Pancreas (tissue), 10 donors: ENCODE data around the gene LSMEM2. TPM values are rescaled to one million over a fixed set of nuclear protein-coding genes. Genes with fewer than 3 reads are reported as not detected.

Experiments
- ATAC-seq, 4 donors: fragments of 200-7000 bp; cut with Tn5 transposase; one replicate each; pipeline versions ENCODE4 v1.8.0 to v1.9.1; 2020; ENCODE audit warnings: mild to moderate bottlenecking in 4 of 4, moderate library complexity in 4 of 4
- DNase-seq, 6 donors: peaks; one replicate each; pipeline ENCODE4 v3.0.0-alpha.2; 2020
- FAIRE-seq: peaks from 2 replicates; lab custom pipeline; 2012; peaks lifted over from hg19 to GRCh38; lab: Jason Lieb, UNC
- H3K27ac ChIP-seq, 4 donors: fragments of 200-600 bp; sonication (generic); 1 replicate in 3 of 4; 2 replicates in 1 of 4; pipeline versions ENCODE4 v1.5.0 to v1.8.0; 2020
- H3K27me3 ChIP-seq, 4 donors: fragments of 200-600 bp; one replicate each; pipeline ENCODE4 v1.8.0; 2021
- H3K36me3 ChIP-seq, 3 donors: fragments of 200-600 bp; sonication (generic) in 1 of 3; one replicate each; pipeline versions ENCODE4 v1.5.0 to v1.8.0; 2020 to 2021
- H3K4me1 ChIP-seq, 3 donors: fragments of 200-600 bp; one replicate each; pipeline ENCODE4 v1.8.0; 2021
- H3K4me3 ChIP-seq, 4 donors: fragments of 200-600 bp; sonication (generic) in 2 of 4; one replicate each; pipeline versions ENCODE4 v1.5.0 to v1.8.0; 2020 to 2021
- H3K9me3 ChIP-seq, 4 donors: fragments of 200-600 bp; one replicate each; pipeline ENCODE4 v1.8.0; 2021
- WGBS, 2 donors: extraction: QIAGEN DNeasy Blood & Tissue Kit; methylation state at CpG; one replicate each; pipeline ENCODE4 v1.1.7; 2013; 5-methylcytosine and 5-hydroxymethylcytosine counted together
- intact Hi-C, 3 donors: fragments of 100-400 bp; cut with DNase I; formaldehyde crosslinking; loops; one replicate each; pipeline versions ENCODE4 v1.11.1 to v1.14.2; 2022
- polyA plus RNA-seq, 2 donors: library from polyadenylated mRNA; stranded (reverse); fragments of 200-250 nt; gene quantifications; one replicate each; pipeline ENCODE4 v1.2.3, GENCODE V29; 2013
- total RNA-seq, 6 donors: library from RNA; stranded (reverse); fragmentation: NEBNext Ultra II Directional in 4 of 6; extraction: Animal tissue kit (Norgen Biotek cat#: 25700) in 4 of 6; gene quantifications; one replicate each; pipeline versions ENCODE4 v1.2.1 to v1.2.4, GENCODE V29; 2021 to 2023
- TF ChIP-seq, protein P1 (sequence below), 4 donors: fragments of 200-600 bp; sonication (generic) in 3 of 4; IDR thresholded peaks; one replicate each; pipeline versions ENCODE4 v1.5.0 to v1.8.0; 2021; ENCODE audit warnings: antibody characterized with exemption in 4 of 4
- donor health status: healthy with polysubstance abuse.
- donor health status: DM: no; HTN: no; CAD: no; lungs with moderate emphysema.
- donor health status: DM: no; HTN: no; CAD: no.
- donor health status: control.
- donor health status: control.
- donor health status: Bipolar disorder and iron deficiency.
- donor health status: DM: yes; HTN: yes; CAD: no.
- donor health status: DM: no; HTN: no; CAD: no.
- donor health status: DM: no; HTN: no; CAD: no.
- donor health status: DM: yes; HTN: yes; CAD: no.

The LSMEM2 gene
- total and polyA plus RNA-seq, 8 donors, result 0.12 to 2.1 (median 0.15) TPM; not detected in 5

DNA sequence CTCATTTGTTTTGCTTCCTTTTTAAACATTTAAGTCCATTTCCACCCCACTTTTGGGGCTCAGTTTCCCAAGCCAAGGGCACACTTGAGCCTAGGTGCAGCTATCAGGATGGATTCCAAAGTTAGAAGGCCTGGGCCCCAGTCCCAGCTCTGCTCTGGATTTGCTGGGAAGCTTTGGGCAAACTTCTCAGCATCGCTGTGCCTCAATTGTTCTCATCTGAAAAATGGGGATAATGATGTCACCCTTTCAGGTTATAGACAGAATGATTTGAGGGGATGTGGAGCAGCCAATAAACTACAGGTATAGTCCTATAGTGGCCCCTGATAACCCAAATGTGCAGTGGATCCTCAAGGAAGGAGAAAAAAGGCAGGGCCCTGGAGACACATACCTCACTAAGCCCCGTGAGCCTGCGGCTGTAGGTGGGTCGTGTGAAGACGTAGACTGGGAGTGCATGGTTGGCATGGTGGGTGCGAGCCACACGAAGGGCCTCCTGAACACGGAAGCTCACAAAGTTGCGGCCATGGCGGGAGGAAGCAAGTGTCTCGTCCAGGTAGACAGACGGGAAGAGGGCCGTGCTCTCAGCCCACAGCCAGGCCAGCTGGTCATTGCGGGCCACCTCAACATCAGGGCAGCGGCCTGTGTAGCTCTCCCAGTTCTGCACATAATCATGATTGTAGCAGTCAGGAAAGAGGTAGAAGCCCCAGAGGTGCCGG, 40.5 kb downstream of the LSMEM2 start:
- H3K27me3 ChIP-seq, result no peaks in the 10 kb centered on the region
- WGBS, 2 donors, result 89 to 91% methylated on average over 16 of the region's 16 CpGs
- H3K27ac ChIP-seq, result no peak overlapping the region
- TF ChIP-seq, protein P1, sequence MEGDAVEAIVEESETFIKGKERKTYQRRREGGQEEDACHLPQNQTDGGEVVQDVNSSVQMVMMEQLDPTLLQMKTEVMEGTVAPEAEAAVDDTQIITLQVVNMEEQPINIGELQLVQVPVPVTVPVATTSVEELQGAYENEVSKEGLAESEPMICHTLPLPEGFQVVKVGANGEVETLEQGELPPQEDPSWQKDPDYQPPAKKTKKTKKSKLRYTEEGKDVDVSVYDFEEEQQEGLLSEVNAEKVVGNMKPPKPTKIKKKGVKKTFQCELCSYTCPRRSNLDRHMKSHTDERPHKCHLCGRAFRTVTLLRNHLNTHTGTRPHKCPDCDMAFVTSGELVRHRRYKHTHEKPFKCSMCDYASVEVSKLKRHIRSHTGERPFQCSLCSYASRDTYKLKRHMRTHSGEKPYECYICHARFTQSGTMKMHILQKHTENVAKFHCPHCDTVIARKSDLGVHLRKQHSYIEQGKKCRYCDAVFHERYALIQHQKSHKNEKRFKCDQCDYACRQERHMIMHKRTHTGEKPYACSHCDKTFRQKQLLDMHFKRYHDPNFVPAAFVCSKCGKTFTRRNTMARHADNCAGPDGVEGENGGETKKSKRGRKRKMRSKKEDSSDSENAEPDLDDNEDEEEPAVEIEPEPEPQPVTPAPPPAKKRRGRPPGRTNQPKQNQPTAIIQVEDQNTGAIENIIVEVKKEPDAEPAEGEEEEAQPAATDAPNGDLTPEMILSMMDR (IDR thresholded peaks at IDR 0.05), result no peak
- ATAC-seq, result no peak
- FAIRE-seq, result no peak
- H3K4me3 ChIP-seq, result no peak overlapping the region
- H3K4me1 ChIP-seq, result peaks cover 5 to 22% (median 21%) of the 10 kb centered on the region in 3 donors
- intact Hi-C loops, result no loop called here
- DNase-seq, result peak in 2 of 6 donors; percentile 35 to 61
- no peaks in the 10 kb centered on the region for H3K36me3 ChIP-seq
- H3K9me3 ChIP-seq, result no peaks in the 10 kb centered on the region

DNA sequence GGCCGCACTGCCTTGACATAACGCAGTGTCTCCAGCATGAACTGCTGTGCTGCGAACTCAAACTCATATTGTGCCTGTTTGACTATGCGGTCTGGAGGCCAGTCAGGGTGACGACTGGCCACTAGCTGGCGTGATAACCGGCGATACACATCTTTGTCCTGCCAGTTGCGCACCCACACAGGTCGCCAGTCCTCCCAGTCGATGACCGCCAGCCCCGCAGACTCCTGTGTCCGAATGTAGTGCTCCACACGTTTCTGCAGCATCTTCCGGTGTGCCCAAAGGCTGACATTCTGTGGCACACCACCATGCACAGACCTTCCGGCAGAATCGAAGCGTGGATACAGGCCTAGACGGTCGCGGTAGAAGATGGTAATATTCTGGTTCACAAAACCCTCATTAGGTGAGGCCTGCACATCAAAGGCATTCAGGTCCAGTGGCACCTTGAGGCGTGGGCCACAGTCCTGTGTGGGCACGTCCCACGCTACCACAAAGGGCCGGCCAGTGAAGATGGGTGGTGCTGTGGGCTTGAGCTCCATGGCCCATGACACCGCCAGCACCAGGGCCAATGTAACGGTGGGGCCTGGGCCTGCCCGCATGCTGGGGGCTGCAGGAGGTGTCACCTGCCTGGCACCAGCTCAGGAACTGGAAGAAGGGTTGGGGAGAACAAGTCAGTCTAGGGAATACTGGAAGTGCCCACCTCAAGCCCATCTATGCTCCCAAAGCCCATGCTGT, 41.2 kb downstream of the LSMEM2 start:
- ATAC-seq, result no peak
- FAIRE-seq, result no peak

DNA sequence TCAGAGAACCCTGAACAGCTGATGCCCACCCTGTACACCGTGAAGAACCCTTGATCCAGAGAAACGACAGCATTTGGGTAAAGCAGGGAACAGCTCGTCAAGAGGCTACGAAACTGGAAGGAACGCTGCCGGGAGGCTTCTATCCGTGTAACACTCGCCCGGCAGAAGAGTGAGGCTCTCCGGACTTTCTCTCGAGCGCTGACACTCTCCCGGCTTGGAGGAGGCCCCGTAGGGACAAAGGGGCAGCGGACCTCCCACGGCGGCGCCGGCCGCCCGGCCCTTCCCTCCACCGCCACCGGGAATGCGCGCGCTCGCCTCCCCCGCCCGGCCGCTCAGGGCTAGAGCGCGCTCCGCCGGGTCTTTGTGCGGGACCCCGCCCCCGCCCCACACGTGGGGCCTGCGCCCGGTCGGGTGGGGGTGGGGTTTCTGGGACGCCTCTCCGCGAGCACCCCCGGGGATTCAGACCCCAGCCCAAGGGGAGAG, 42.0 kb downstream of the LSMEM2 start:
- ATAC-seq, result peak; percentile 76 to 80 (median 78)
- Histone ChIP-seq H3K36me3 (peaks cover 0 to 7% (median 0%) of the 10 kb centered on the region in 3 donors), H3K27me3 (no peaks in the 10 kb centered on the region), H3K27ac (peak overlapping the region; percentile 88 to 98 (median 96)), H3K4me1 (peaks cover 5 to 22% (median 21%) of the 10 kb centered on the region in 3 donors), H3K9me3 (no peaks in the 10 kb centered on the region), H3K4me3 (peak overlapping the region; percentile 51 to 94 (median 81))
- DNase-seq, result peak; percentile 73 to 89 (median 82)
- FAIRE-seq, result no peak
- 0 to 1% methylated on average over 39 to 45 of the region's 45 CpGs for WGBS, 2 donors
- intact Hi-C loops, result loop anchor here in 1 of 3 donors (10.0 kb wide), 1 partner anchor 66 kb away; no protein-coding TSS in a partner anchor
- TF ChIP-seq, protein P1 (IDR thresholded peaks at IDR 0.05), result no peak

More for the DNA sequence above, 41.2 kb downstream of the LSMEM2 start:
- peak in 3 of 6 donors; percentile 31 to 71 (median 55) for DNase-seq
- intact Hi-C loops, result loop anchor here in 1 of 3 donors (10.0 kb wide), 1 partner anchor 65 kb away; no protein-coding TSS in a partner anchor
- H3K9me3 ChIP-seq, result no peaks in the 10 kb centered on the region
- TF ChIP-seq, protein P1 (IDR thresholded peaks at IDR 0.05), result no peak
- peak overlapping the region; percentile 88 to 98 (median 96) for H3K27ac ChIP-seq
- H3K36me3 ChIP-seq, result no peaks in the 10 kb centered on the region
- no peaks in the 10 kb centered on the region for H3K27me3 ChIP-seq
- peak overlapping the region in 3 of 4 donors; percentile 79 to 94 (median 83) for H3K4me3 ChIP-seq
- peaks cover 5 to 22% (median 21%) of the 10 kb centered on the region in 3 donors for H3K4me1 ChIP-seq
- WGBS, 2 donors, result 78 to 83% methylated on average over 29 of the region's 29 CpGs

DNA sequence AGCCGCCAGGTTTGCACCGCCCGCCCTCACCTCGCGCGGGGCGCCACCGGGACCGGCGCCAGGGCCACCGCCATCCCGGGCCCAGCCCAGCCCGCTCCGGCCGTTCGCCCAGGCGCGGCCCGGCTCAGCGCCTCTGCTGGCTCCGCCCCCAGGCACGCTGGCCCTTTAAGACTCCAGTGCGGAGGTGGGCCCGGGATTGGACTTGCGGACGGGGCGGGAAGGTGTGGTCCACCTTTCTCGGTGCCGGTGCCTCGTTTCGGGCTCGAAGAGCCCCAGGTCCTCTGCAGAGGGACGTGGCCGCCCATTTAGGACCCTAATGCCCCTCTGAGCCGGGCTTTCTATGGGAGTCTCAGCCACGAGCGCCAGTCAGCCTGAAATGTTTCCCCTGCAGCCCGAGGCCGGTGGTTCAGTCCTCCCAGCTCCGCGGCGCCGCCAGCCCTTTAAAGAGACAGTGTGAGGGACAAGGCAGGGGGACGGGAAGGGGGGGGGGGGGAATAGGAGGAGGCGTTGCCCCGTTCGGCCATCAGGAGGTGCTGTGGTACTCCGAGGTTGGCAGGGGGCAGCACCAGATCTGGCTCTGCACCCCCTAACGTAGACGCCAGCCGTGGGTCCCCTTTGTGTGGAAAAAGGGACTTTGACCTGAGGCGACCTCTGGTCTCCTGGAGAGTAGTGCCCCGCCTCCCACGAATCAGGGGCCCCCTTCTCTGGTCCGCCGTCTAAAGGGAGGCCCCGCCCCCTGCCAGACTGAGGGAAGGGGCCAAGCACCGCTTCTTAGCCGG, 42.6 kb downstream of the LSMEM2 start:
- TF ChIP-seq, protein P1 (IDR thresholded peaks at IDR 0.05), result peak in 3 of 4 donors; percentile 15 to 24 (median 21)
- FAIRE-seq, result no peak
- Histone ChIP-seq H3K4me1 (peaks cover 5 to 22% (median 21%) of the 10 kb centered on the region in 3 donors), H3K9me3 (no peaks in the 10 kb centered on the region), H3K27ac (peak overlapping the region; percentile 88 to 98 (median 96)), H3K27me3 (no peaks in the 10 kb centered on the region), H3K36me3 (peaks cover 0 to 8% (median 0%) of the 10 kb centered on the region in 3 donors), H3K4me3 (peak overlapping the region; percentile 51 to 94 (median 81))
- DNase-seq, result peak; percentile 87 to 95 (median 92)
- ATAC-seq, result peak; percentile 88 to 91 (median 89)
- intact Hi-C loops, result loop anchor here in 1 of 3 donors (10.0 kb wide), 1 partner anchor 67 kb away; no protein-coding TSS in a partner anchor
- 3% methylated on average over 37 to 59 of the region's 59 CpGs for WGBS, 2 donors
